T-helper 1 cell (primary cell): Measurements from ENCODE around the gene MPHOSPH8.

Experiments used
- DNase-seq, 5 donors: peaks; one replicate each; pipeline ENCODE4 v3.0.0-alpha.2; 2012 to 2020
- total RNA-seq, 4 donors: gene quantifications; one replicate each; lab custom pipeline; 2026; lab: John Stamatoyannopoulos, UW

MPHOSPH8 gene
- 91.9 to 186 (median 161) reads per million in 4 donors for total RNA-seq

DNA sequence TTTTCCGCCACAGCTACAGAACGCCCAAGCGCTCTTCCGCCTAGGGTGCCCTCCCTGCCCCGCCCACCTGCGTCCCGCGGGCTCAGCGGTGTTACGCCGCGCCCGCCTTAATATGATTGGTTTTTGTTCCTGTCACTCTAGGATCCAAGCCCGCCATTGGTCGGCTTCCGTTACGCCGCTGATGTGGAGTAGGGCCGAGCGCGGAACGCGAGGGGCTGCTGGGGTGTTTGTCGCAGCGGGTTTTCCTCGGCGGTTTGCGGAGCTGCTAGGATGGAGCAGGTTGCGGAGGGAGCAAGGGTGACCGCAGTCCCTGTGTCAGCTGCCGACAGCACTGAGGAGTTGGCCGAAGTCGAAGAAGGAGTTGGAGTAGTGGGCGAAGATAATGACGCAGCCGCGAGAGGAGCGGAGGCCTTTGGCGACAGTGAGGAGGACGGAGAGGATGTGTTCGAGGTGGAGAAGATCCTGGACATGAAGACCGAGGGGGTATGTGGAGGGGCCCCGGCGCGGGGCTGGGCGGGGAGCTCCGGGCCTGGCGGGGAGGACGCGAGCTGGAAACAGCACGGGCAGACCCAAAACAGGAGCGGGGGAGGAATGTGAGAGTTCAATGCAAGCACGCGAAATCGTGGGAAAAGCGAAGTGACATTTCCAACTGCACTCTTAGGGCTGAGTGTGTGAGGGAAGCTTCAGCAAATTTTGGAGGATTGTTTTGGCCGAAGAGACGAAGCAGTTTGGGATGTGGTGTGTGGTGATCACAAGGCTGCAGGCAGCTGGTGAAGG lies at the start of gene MPHOSPH8:
MPHOSPH8 (plus strand) TSS at position 181 of the 777 bp plus-strand sequence; CDS start at position 271, 90 bp downstream.
- DNase-seq = peak; percentile 86 to 97 (median 90)

DNA sequence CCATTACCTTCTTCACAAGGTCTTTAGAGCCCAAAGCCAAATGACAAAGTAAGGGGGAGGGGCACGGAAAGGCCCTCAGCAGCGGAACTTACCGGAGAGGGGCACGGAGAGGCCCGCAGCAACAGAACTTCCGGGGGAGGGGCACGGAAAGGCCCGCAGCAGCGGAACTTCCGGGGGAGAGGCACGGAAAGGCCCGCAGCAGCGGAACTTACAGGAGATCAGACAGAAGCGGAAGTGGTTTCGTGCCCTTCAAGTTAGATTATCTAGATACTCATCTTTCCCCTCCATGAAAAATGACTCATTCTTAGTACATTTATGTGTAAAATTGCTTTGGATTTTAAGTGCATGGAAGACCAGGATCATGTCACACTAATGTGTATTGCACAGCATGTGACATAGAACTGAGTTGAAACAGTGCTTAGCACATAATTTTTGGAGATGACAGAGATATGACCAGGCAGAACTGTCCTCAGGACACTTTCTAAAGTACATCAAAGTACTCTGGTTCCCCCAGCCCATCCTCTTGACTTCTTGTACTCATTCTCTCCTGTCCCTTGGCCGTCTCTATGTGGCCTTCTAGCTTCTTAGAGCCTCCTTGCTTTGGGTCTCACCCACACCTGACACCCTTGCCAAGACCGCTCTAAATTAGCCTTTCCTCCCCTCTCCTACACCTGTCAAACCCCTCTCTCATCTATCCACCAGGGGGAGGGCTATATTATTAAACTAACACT lies 46.4 kb upstream of the MPHOSPH8 start:
- DNase-seq = peak; percentile 47 to 90 (median 63)

- peak in 2 of 5 donors; percentile 25 to 58 for DNase-seq
These were observed 45.7 kb upstream of the MPHOSPH8 start for GRCh38 chr13:19587635-19588300.

- DNase-seq = no peak
These were observed 44.1 kb upstream of the MPHOSPH8 start for GRCh38 chr13:19589312-19589711.

DNA sequence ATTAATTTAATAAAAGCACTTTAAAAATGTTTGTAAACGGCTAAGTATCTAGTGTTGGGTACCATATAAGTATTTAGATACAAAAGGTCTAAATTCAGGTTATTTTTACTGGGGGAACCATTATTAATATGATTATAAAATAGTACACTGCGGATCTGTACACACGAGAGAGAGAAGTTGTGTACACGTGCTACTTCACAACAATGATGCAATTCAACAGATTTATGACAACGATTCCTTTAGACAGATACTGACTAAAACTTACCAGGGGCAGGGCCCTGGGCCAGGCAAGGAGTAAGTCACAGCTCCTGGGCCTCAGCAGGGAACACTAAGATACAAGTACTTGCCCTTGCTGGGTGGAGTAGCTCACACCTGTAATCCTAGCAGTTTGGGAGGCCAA lies 43.0 kb upstream of the MPHOSPH8 start:
- no peak for DNase-seq

DNA sequence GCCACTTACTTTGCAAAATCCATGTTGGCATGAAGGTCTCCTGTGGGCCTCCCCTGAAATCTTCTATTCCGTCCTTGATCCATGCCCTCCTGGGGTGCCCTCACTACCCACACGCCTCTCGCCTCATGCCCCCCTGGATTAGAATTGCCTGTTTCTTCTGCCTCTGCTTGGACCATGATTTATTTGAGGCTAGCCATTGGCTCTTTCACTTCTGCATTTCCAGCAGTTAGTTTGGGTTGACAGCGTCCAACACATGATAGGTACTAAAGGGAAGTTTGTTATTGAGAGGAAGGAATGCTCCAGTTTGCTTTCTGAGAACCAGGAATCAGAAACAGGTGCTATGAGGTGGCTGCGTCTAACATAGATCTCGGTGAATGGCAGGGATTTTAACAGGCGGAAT lies 41.6 kb upstream of the MPHOSPH8 start:
- DNase-seq = no peak

- DNase-seq = no peak
These were observed 40.7 kb upstream of the MPHOSPH8 start for GRCh38 chr13:19592657-19593180.

GRCh38 chr13:19596086-19596485 lies 37.4 kb upstream of the MPHOSPH8 start:
- DNase-seq = no peak

GRCh38 chr13:19596960-19597361 lies 36.5 kb upstream of the MPHOSPH8 start:
- DNase-seq = no peak

- no peak for DNase-seq
These were observed 35.9 kb upstream of the MPHOSPH8 start for GRCh38 chr13:19597523-19597922.

- DNase-seq = peak in 2 of 5 donors; percentile 5 to 29
These were observed 31.4 kb upstream of the MPHOSPH8 start for GRCh38 chr13:19601749-19602725.

DNA sequence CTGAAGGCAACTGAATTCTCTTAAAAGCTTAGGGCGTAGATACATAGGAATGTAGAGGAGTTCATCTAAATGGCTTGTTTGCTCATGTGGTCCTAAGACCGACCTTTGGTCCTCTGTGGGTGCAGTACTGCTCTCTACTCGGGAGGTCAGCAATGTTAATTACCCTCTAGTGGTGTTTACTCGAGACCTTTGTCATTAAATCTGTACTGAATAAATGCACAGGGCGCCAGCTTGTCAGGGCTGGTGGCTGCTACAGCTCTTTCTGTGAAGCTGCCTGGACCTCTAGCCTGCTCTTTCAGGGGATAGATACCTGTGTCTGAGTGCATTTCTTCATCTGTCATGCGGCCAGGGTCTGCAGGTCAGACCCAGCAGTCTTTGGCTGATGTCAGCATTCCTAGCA lies 29.2 kb upstream of the MPHOSPH8 start:
- no peak for DNase-seq

GRCh38 chr13:19605161-19605955 lies 28.1 kb upstream of the MPHOSPH8 start:
- DNase-seq = no peak

DNA sequence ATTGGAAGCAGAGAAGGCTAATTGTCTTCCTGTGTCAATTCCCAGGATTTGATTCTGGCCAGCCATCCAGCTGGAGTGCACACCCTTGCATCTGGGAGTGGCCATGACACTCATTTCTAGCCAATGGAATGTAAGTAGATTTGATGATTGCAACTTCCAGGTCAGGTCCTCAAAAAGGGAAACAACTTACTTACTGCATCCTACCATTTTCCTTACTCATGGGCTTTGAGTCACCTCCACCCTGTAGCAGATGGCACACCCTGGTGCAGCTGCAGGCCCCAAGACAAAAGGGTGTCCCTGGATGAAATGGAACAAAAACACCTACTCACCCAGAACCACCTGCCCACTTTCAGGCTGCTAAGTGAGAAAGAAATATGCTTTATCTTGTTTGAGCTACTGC lies 27.3 kb upstream of the MPHOSPH8 start:
- no peak for DNase-seq

DNA sequence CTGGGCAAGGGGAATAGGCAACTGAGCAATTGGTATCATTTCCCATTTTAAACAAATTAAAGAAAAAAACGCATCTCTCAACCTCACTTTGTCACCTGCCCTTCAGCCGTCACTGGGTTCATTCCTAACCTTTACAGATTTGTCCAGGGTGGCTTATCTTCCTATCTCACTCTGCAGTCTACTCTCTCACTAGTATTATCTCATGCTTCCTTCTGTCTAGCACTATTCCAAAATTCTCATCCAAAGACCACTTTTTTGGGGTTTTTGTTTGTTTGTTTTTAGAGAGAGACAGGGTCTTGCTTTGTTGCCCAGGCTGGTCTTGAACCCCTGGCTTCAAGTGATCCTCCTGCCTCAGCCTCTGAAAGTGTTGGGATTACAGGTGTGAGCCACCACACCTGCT lies 26.7 kb upstream of the MPHOSPH8 start:
- DNase-seq = no peak

DNA sequence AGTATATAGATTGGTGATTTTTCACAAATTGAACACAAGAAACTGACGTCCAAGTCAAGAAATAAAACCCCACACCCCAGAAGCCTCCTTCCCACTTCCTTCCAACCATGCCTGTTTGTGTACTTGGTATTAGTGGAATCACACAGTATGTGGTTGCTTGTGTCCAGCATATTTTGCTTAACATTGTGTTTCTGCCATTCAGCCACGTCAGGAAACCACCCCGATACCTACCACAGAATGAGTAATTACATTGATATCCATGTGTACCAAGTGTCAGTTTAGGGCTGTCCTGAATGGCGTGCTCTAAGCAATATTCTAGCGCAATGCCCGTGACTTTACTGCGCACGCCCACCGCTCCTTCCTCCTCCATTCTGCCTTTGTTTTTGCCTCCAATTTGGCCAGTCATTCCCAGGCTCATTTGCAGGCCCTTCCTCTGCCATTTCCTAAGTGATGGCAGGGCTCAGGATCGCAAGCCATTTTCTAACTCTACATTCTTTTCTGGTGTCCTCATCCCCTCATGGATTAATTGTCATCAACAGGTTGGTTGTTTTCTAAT lies 25.9 kb upstream of the MPHOSPH8 start:
- no peak for DNase-seq

- DNase-seq = peak in 1 of 5 donors; percentile 22
These were observed 14.5 kb upstream of the MPHOSPH8 start for GRCh38 chr13:19618977-19619376.

- no peak for DNase-seq
These were observed 11.3 kb upstream of the MPHOSPH8 start for GRCh38 chr13:19622193-19622592.

DNA sequence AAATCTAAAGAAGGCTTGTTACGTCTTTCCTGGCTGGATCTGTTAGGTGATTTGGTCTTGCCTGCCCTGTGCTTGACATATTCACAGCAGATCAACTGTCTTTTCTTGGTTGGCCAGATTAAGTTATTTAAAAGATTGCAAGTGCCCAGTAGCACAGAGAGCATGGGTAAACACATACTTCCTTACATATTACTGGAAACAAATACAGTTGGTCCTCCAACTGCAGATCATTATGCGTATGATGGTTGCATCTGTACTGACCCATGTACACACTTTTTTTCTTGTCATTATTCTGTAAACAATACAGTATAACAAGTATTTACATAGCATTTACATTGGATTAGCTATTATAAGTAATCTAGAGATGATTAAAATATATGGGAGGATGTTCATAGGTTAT lies 9.2 kb upstream of the MPHOSPH8 start:
- no peak for DNase-seq

- DNase-seq = no peak
These were observed 462 bp upstream of the MPHOSPH8 start for GRCh38 chr13:19632915-19633478.
